Osteoblast (primary cell): ENCODE data around the gene ALDOA. TPM values are rescaled to one million over a fixed set of nuclear protein-coding genes. Genes with fewer than 3 reads are reported as not detected.

Source experiments
- DNase-seq: peaks from one replicate; pipeline ENCODE4 v3.0.0; 2011; ENCODE audit warnings: low spot score, mixed read lengths; ENCODE audit not compliant: insufficient read length; ENCODE audit errors: missing footprints
- H2AFZ ChIP-seq: 2 replicates; pipeline ENCODE4 v1.6.0; 2011; ENCODE audit warnings: mild to moderate bottlenecking, low read length
- H3K27ac ChIP-seq: 2 replicates; pipeline ENCODE4 v1.5.1; 2011; ENCODE audit warnings: mild to moderate bottlenecking, low read depth, low read length, moderate library complexity
- H3K27me3 ChIP-seq: 2 replicates; pipeline ENCODE4 v1.6.0; 2012; ENCODE audit warnings: mild to moderate bottlenecking, control low read depth, inconsistent platforms, low read length, moderate library complexity; ENCODE audit not compliant: insufficient read depth
- H3K36me3 ChIP-seq: 2 replicates; pipeline ENCODE4 v1.5.1; 2011; ENCODE audit warnings: mild to moderate bottlenecking, low read length, control low read depth, moderate library complexity; ENCODE audit not compliant: insufficient read depth
- H3K4me1 ChIP-seq: 2 replicates; pipeline ENCODE4 v1.5.1; 2011; ENCODE audit warnings: mild to moderate bottlenecking, low read length, control low read depth, moderate library complexity; ENCODE audit not compliant: insufficient read depth
- H3K4me2 ChIP-seq: 2 replicates; pipeline ENCODE4 v1.6.0; 2011; ENCODE audit warnings: mild to moderate bottlenecking, low read length; ENCODE audit not compliant: insufficient read depth
- H3K4me3 ChIP-seq: fragments of 200-600 bp; sonication (generic); 3 replicates; pipeline ENCODE4 v1.5.1; 2012; ENCODE audit warnings: mild to moderate bottlenecking, low read length, inconsistent platforms; ENCODE audit not compliant: insufficient read depth
- H3K79me2 ChIP-seq: 2 replicates; pipeline ENCODE4 v1.6.0; 2012; ENCODE audit warnings: mild to moderate bottlenecking, low read length, control low read depth, inconsistent platforms; ENCODE audit not compliant: insufficient read depth
- H3K9me3 ChIP-seq: 2 replicates; pipeline ENCODE4 v1.5.1; 2011; ENCODE audit warnings: low read depth, low read length, control low read depth
- H4K20me1 ChIP-seq: 2 replicates; pipeline ENCODE4 v1.6.0; 2012; ENCODE audit warnings: mild to moderate bottlenecking, low read length, control low read depth; ENCODE audit not compliant: insufficient read depth
- CTCF ChIP-seq: IDR thresholded peaks from 2 replicates; pipeline ENCODE4 v1.5.1; 2011; ENCODE audit warnings: mild to moderate bottlenecking, low read depth, low read length, moderate library complexity; ENCODE audit errors: extremely low read depth
- total RNA-seq: library from RNA; depleted of rRNA; stranded (reverse); fragments of >200 nt; gene quantifications from 2 replicates; pipeline ENCODE4 v1.2.3, GENCODE V29; 2012

The ALDOA gene
- total RNA-seq, 1 donor: 705 TPM

- Histone ChIP-seq H3K27ac (no peak overlapping the region), H3K36me3 (peaks cover 31% of the 10 kb centered on the region), H3K9me3 (no peaks in the 10 kb centered on the region), H3K27me3 (no peaks in the 10 kb centered on the region), H3K4me1 (peaks cover 12% of the 10 kb centered on the region), H3K4me3 (no peak overlapping the region), H4K20me1 (no peaks in the 10 kb centered on the region), H3K79me2 (peaks cover 7% of the 10 kb centered on the region), H3K4me2 (no peak overlapping the region), H2AFZ (no peak overlapping the region)
- no peak for TF ChIP-seq CTCF
- DNase-seq: peak; percentile 36
These were observed 21.8 kb downstream of the ALDOA start for GRCh38 chr16:30087181-30087898.

GRCh38 chr16:30088237-30088831 lies 22.8 kb downstream of the ALDOA start:
- Histone ChIP-seq H3K79me2 (peaks cover 1% of the 10 kb centered on the region), H3K36me3 (peaks cover 21% of the 10 kb centered on the region), H3K4me1 (peaks cover 18% of the 10 kb centered on the region), H4K20me1 (no peaks in the 10 kb centered on the region), H3K27ac (no peak overlapping the region), H3K9me3 (no peaks in the 10 kb centered on the region), H2AFZ (no peak overlapping the region), H3K4me2 (no peak overlapping the region), H3K27me3 (no peaks in the 10 kb centered on the region), H3K4me3 (no peak overlapping the region)
- DNase-seq: peak; percentile 76
- TF ChIP-seq CTCF: no peak

GRCh38 chr16:30088832-30089624 lies 23.5 kb downstream of the ALDOA start:
- Histone ChIP-seq H4K20me1 (no peaks in the 10 kb centered on the region), H2AFZ (no peak overlapping the region), H3K9me3 (no peaks in the 10 kb centered on the region), H3K4me3 (no peak overlapping the region), H3K4me2 (no peak overlapping the region), H3K4me1 (peaks cover 18% of the 10 kb centered on the region), H3K27ac (no peak overlapping the region), H3K36me3 (peaks cover 19% of the 10 kb centered on the region), H3K79me2 (no peaks in the 10 kb centered on the region), H3K27me3 (no peaks in the 10 kb centered on the region)
- DNase-seq: peak; percentile 80
- TF ChIP-seq CTCF: no peak
